COLO668 (cell line): ENCODE results near the gene ROR1.

Source experiments
- DNase-seq: peaks from one replicate; lab custom pipeline; 2025; ENCODE audit not compliant: unreplicated experiment; lab: John Stamatoyannopoulos, UW

The ROR1 gene

GRCh38 chr1:64126581-64126980 lies 352.8 kb downstream of the ROR1 start:
- no peak for DNase-seq

GRCh38 chr1:64127297-64127696 lies 353.5 kb downstream of the ROR1 start:
- no peak for DNase-seq

GRCh38 chr1:64129701-64130100 lies 355.9 kb downstream of the ROR1 start:
- DNase-seq = no peak

- DNase-seq = no peak
These were observed 357.3 kb downstream of the ROR1 start for GRCh38 chr1:64131155-64131554.

GRCh38 chr1:64133036-64133435 lies 359.2 kb downstream of the ROR1 start:
- DNase-seq = no peak

- DNase-seq = no peak
These were observed 361.8 kb downstream of the ROR1 start for GRCh38 chr1:64135462-64136223.

- no peak for DNase-seq
These were observed 362.5 kb downstream of the ROR1 start for GRCh38 chr1:64136296-64136695.

GRCh38 chr1:64136752-64137411 lies 363.1 kb downstream of the ROR1 start:
- DNase-seq = peak; percentile 88

GRCh38 chr1:64137412-64137803 lies 363.6 kb downstream of the ROR1 start:
- DNase-seq = no peak

GRCh38 chr1:64139877-64140276 lies 366.1 kb downstream of the ROR1 start:
- no peak for DNase-seq

GRCh38 chr1:64140596-64140995 lies 366.8 kb downstream of the ROR1 start:
- no peak for DNase-seq

- DNase-seq = no peak
These were observed 373.4 kb downstream of the ROR1 start for GRCh38 chr1:64147045-64147724.

- DNase-seq = no peak
These were observed 373.9 kb downstream of the ROR1 start for GRCh38 chr1:64147759-64148158.

GRCh38 chr1:64150266-64150665 lies 376.4 kb downstream of the ROR1 start:
- no peak for DNase-seq

- no peak for DNase-seq
These were observed 377.0 kb downstream of the ROR1 start for GRCh38 chr1:64150729-64151230.

GRCh38 chr1:64155278-64155677 lies 381.5 kb downstream of the ROR1 start:
- DNase-seq = no peak

- DNase-seq = no peak
These were observed 387.6 kb downstream of the ROR1 start for GRCh38 chr1:64161357-64161941.

- no peak for DNase-seq
These were observed 388.3 kb downstream of the ROR1 start for GRCh38 chr1:64162151-64162550.

- no peak for DNase-seq
These were observed 389.0 kb downstream of the ROR1 start for GRCh38 chr1:64162804-64163203.

- DNase-seq = no peak
These were observed 389.6 kb downstream of the ROR1 start for GRCh38 chr1:64163431-64163830.

GRCh38 chr1:64163970-64164369 lies 390.2 kb downstream of the ROR1 start:
- DNase-seq = no peak

GRCh38 chr1:64166629-64167028 lies 392.8 kb downstream of the ROR1 start:
- no peak for DNase-seq
